OCI-LY3 (cell line): ENCODE results near the gene TBC1D4.

Experiments used
- H2AFZ ChIP-seq: fragments of 200-600, 300-600 bp; shearing (Covaris generic); 2 replicates; pipeline ENCODE4 v1.6.0; 2014; ENCODE audit warnings: antibody characterized with exemption, low read depth, low read length
- H3K27ac ChIP-seq: fragments of 200-600, 300-600 bp; sonication (generic); 2 replicates; pipeline ENCODE4 v1.5.1; 2014; ENCODE audit warnings: mild to moderate bottlenecking, low read length, moderate library complexity, mixed read lengths
- H3K27me3 ChIP-seq: fragments of 200-600, 300-600 bp; sonication (generic); 2 replicates; pipeline ENCODE4 v1.6.1; 2014; ENCODE audit warnings: low read depth, low read length, mixed read lengths
- H3K36me3 ChIP-seq: fragments of 200-600, 300-600 bp; sonication (generic); replicated peaks from 2 replicates; pipeline ENCODE3; 2014; ENCODE audit warnings: low read depth, low read length, mixed read lengths
- H3K4me1 ChIP-seq: fragments of 300-600, 200-600 bp; sonication (generic); 2 replicates; pipeline ENCODE4 v1.6.1; 2014; ENCODE audit warnings: low read length, mixed read lengths
- H3K4me2 ChIP-seq: fragments of 200-600, 300-600 bp; sonication (generic); 2 replicates; pipeline ENCODE4 v1.6.1; 2014; ENCODE audit warnings: low read length, mixed read lengths
- H3K4me3 ChIP-seq: fragments of 300-600, 200-600 bp; sonication (generic); 2 replicates; pipeline ENCODE4 v1.5.1; 2014; ENCODE audit warnings: antibody characterized with exemption, mild to moderate bottlenecking, low read length, moderate library complexity
- H3K79me2 ChIP-seq: fragments of 300-600, 200-600 bp; shearing (Covaris generic); 2 replicates; pipeline ENCODE4 v1.6.1; 2014; ENCODE audit warnings: mild to moderate bottlenecking, low read length, mixed read lengths
- H3K9ac ChIP-seq: fragments of 300-600, 200-600 bp; shearing (Covaris generic); 2 replicates; pipeline ENCODE4 v1.6.0; 2014; ENCODE audit warnings: mild to moderate bottlenecking, low read length, moderate library complexity
- H3K9me3 ChIP-seq: fragments of 200-600, 300-600 bp; shearing (Covaris generic); 2 replicates; pipeline ENCODE4 v1.6.1; 2014; ENCODE audit warnings: low read length, mixed read lengths; ENCODE audit not compliant: insufficient read depth
- H4K20me1 ChIP-seq: fragments of 200-600, 300-600 bp; sonication (generic); 2 replicates; pipeline ENCODE4 v1.6.1; 2016; ENCODE audit warnings: low read length, mixed read lengths; ENCODE audit not compliant: insufficient read depth
- EZH2phosphoT487 ChIP-seq: fragments of 200-600 bp; shearing (Covaris generic); IDR thresholded peaks from 2 replicates; pipeline ENCODE4 v1.6.1; 2018; ENCODE audit warnings: antibody characterized with exemption, mixed run types, low read depth
- TF ChIP-seq, protein P1 (sequence below): fragments of 200-600, 300-600 bp; sonication (generic); IDR thresholded peaks from 2 replicates; pipeline ENCODE4 v1.5.1; 2014; ENCODE audit warnings: antibody characterized with exemption, low read length, low read depth

Gene TBC1D4

DNA sequence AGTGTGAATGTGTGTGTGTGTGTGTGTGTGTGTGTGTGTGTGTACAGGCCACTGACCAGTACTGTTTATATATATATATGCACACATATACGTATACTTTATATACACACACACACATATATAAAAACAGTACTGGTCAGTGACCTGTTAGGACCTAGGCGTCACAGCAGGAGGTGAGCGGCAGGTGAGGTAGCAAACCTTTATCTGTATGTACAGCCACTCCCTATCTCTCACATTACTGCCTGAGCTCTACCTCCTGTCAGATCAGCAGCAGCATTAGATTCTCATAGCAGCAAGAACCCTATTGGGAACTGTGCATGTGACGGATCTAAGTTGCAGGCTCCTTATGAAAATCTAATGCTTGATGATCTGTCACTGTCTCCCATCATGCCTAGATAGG, 34.5 kb downstream of the TBC1D4 start:
- Histone ChIP-seq H3K79me2 (no peaks in the 10 kb centered on the region), H3K4me3 (no peak overlapping the region), H3K9ac (no peak overlapping the region), H3K27ac (no peak overlapping the region), H3K36me3 (no peaks in the 10 kb centered on the region), H3K27me3 (no peaks in the 10 kb centered on the region), H3K4me2 (no peak overlapping the region), H3K9me3 (no peaks in the 10 kb centered on the region), H4K20me1 (no peaks in the 10 kb centered on the region), H2AFZ (no peak overlapping the region), H3K4me1 (no peaks in the 10 kb centered on the region)
- no peak for TF ChIP-seq EZH2phosphoT487
- TF ChIP-seq, protein P1, sequence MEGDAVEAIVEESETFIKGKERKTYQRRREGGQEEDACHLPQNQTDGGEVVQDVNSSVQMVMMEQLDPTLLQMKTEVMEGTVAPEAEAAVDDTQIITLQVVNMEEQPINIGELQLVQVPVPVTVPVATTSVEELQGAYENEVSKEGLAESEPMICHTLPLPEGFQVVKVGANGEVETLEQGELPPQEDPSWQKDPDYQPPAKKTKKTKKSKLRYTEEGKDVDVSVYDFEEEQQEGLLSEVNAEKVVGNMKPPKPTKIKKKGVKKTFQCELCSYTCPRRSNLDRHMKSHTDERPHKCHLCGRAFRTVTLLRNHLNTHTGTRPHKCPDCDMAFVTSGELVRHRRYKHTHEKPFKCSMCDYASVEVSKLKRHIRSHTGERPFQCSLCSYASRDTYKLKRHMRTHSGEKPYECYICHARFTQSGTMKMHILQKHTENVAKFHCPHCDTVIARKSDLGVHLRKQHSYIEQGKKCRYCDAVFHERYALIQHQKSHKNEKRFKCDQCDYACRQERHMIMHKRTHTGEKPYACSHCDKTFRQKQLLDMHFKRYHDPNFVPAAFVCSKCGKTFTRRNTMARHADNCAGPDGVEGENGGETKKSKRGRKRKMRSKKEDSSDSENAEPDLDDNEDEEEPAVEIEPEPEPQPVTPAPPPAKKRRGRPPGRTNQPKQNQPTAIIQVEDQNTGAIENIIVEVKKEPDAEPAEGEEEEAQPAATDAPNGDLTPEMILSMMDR, result no peak

DNA sequence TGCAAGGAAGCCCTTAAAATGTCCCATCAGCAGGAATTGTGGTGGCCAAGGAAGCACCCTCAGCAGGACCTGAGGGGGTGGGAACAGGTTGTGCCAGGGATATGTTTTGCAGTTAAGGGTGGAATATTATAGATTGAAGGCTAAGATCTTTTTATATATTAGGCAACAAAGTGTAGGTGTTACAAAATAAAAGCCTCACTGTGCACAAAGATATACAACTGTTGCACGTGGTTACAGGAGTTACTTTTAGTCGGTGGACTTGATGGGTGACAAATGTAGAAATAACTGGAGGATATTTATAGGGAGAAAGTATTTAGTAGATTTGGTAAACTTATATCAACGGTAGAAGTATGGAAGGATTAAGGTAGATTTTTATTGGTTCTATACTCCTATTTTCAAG, 35.1 kb downstream of the TBC1D4 start:
- H3K4me2 ChIP-seq, result no peak overlapping the region
- H3K79me2 ChIP-seq, result no peaks in the 10 kb centered on the region
- H3K9me3 ChIP-seq, result no peaks in the 10 kb centered on the region
- H3K9ac ChIP-seq, result no peak overlapping the region
- no peak for TF ChIP-seq EZH2phosphoT487
- TF ChIP-seq, protein P1, result no peak
- H2AFZ ChIP-seq, result no peak overlapping the region
- H3K36me3 ChIP-seq, result no peaks in the 10 kb centered on the region
- no peak overlapping the region for H3K4me3 ChIP-seq
- H3K27me3 ChIP-seq, result no peaks in the 10 kb centered on the region
- H3K27ac ChIP-seq, result no peak overlapping the region
- no peaks in the 10 kb centered on the region for H3K4me1 ChIP-seq
- no peaks in the 10 kb centered on the region for H4K20me1 ChIP-seq

DNA sequence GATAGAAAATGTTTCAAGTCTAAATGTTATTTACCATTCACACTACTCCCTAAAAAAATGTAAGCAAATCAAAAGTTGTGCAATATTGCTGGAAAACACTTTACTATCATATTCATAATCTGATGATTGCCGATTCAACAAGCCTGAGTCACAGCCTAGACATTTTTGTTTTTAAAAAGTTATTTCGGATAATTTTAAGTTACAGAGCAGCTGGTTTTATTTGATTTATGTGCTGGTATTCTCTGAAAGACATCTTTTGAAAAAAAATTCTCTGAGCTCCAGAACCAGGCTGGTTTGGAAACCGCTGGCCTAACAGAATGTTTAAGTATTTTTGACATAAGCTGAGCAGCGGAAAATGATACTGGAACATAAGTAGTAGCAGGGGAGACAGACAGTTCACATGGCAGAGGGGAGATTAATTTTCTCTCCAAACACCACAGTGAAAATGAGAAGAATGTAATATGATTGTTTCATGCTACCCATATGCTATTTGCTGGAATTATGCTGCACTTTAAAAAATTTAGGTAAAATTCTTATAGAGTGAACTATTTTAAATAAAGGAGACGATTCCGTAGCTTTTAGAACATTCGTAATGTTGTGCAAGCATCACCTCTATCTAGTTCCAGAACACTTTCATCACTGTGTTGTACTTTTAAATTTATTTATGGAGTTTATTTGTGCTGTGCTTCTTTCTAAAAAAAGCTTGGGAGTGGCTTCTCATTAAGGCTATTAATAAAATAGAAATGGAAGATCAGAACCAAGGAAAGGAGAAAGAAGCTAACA, 36.1 kb downstream of the TBC1D4 start:
- no peak overlapping the region for H3K27ac ChIP-seq
- H3K36me3 ChIP-seq, result no peaks in the 10 kb centered on the region
- no peak overlapping the region for H3K4me3 ChIP-seq
- no peaks in the 10 kb centered on the region for H3K9me3 ChIP-seq
- H3K9ac ChIP-seq, result no peak overlapping the region
- H3K79me2 ChIP-seq, result no peaks in the 10 kb centered on the region
- no peaks in the 10 kb centered on the region for H4K20me1 ChIP-seq
- H3K4me1 ChIP-seq, result no peaks in the 10 kb centered on the region
- no peaks in the 10 kb centered on the region for H3K27me3 ChIP-seq
- no peak for TF ChIP-seq EZH2phosphoT487
- TF ChIP-seq, protein P1, result no peak
- no peak overlapping the region for H2AFZ ChIP-seq
- H3K4me2 ChIP-seq, result no peak overlapping the region

DNA sequence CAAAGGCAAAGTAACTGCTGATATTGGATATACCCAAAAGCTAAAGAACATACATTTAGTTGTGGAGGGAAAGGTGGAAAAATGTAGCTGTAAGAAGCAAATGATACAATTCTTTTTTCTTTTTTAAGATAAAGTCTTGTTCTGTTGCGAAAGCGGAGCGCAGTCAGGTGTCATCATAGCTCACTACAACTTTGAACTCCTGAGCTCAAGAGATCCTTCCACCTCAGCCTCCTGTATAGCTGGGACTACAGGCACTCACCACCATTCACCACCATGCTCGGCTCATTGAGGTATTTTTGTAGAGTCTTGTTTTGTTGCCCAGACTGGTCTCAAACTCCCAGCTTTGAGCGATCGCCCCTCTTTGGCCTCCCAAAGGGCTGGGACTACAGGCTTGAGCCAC, 38.0 kb downstream of the TBC1D4 start:
- no peak overlapping the region for H3K9ac ChIP-seq
- no peaks in the 10 kb centered on the region for H3K4me1 ChIP-seq
- H3K27me3 ChIP-seq, result no peaks in the 10 kb centered on the region
- H3K27ac ChIP-seq, result no peak overlapping the region
- H2AFZ ChIP-seq, result no peak overlapping the region
- no peaks in the 10 kb centered on the region for H3K36me3 ChIP-seq
- no peaks in the 10 kb centered on the region for H3K79me2 ChIP-seq
- no peak overlapping the region for H3K4me2 ChIP-seq
- no peak overlapping the region for H3K4me3 ChIP-seq
- TF ChIP-seq EZH2phosphoT487, result no peak
- TF ChIP-seq, protein P1, result no peak
- no peaks in the 10 kb centered on the region for H4K20me1 ChIP-seq
- H3K9me3 ChIP-seq, result no peaks in the 10 kb centered on the region
